ENCODE measurements around the gene RBM5.

DNA sequence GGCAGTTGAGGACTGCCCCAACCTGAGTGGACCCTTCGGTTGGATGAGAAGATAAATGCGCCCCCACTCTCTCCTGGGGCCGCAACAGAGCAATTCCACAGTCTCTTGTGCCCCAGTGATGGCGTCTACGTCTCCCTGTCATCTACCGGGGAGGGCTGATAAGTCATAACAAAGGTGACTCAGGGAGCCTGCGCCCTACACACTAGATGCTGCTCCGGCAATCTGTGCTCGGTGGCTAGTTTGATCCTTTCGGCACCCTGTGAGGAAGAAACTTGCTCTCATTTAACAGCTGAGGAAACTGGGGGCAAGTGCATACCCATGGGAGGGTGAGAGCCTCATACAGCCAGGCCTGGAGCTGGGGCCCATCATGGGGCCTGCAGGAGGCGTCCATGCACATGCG lies 52.3 kb downstream of the RBM5 start:
- TF ChIP-seq, protein P1, sequence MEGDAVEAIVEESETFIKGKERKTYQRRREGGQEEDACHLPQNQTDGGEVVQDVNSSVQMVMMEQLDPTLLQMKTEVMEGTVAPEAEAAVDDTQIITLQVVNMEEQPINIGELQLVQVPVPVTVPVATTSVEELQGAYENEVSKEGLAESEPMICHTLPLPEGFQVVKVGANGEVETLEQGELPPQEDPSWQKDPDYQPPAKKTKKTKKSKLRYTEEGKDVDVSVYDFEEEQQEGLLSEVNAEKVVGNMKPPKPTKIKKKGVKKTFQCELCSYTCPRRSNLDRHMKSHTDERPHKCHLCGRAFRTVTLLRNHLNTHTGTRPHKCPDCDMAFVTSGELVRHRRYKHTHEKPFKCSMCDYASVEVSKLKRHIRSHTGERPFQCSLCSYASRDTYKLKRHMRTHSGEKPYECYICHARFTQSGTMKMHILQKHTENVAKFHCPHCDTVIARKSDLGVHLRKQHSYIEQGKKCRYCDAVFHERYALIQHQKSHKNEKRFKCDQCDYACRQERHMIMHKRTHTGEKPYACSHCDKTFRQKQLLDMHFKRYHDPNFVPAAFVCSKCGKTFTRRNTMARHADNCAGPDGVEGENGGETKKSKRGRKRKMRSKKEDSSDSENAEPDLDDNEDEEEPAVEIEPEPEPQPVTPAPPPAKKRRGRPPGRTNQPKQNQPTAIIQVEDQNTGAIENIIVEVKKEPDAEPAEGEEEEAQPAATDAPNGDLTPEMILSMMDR (IDR thresholded peaks at IDR 0.05; ENCODE audit: low read depth, low read length) = no peak
- TF ChIP-seq EZH2phosphoT487 (IDR thresholded peaks at IDR 0.05; ENCODE audit: low read depth) = no peak
